HG02678 (cell line): ENCODE data around the gene C1orf115.
"Not testable (repeated sequence)": the region's sequence is repeated elsewhere in the genome, so short reads cannot be mapped to it uniquely, and the experiment has no call there.

Experiments used
- ATAC-seq: cut with Tn5 transposase; IDR thresholded peaks from one replicate; pipeline ENCODE4 v1.9.1; 2021; ENCODE audit warnings: mild to moderate bottlenecking, moderate library complexity; ENCODE audit not compliant: unreplicated experiment

Gene C1orf115

DNA sequence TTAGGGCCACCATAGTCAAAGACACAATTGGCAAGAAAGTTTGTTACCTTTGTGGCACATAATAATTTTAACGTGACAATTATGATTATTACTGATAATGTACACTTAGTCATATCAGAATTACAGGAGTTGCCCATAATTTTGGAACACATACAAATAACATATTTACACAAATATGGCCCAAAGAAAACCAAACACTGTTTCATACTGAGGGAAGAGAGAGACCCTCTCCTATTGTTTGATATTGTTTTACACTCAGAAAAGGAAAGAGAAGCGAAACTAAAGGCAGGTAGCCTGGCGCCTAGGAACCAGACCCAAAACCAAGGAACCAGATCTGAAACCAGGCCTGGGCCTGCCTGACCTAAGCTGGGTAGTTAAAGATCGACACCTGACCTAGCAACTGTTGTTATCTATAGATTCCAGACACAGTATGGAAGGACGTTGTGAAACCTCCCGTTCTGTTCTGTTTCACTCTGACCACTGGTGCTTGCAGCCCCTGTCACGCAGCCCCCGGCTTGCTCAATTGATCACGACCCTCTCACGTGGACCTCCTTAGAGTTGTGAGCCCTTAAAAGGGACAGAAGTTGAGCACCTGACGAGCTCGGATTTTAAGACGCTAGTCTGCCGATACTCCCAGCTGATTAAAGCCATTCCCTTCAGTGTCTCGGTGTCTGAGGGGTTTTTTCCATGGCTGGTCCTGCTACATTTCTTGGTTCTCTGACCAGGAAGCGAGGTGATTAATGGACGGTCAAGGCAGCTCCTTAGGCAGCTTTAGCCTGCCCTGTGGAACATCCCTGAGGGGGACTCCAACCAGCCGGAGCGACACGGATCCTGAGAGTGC, 27.9 kb downstream of the C1orf115 start:
- ATAC-seq = no peak

DNA sequence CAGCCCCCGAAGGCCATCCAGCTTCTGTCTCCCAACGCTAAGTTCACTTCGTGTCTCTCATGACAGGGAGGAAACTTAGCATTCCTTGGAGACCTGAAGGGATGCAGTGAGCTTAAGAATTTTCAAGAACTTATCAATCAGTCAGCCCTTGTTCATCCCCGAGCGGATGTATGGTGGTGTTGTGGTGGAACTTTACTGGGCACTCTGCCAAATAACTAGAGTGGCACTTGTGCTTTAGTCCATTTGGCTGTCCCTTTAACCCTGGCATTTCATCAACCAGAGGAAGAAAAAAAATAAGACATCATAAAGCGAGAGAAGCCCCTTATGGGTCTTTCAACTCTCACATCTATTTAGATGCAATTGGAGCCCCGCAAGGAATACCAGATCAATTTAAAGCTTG, 31.1 kb downstream of the C1orf115 start:
- not testable (repeated sequence) for ATAC-seq

DNA sequence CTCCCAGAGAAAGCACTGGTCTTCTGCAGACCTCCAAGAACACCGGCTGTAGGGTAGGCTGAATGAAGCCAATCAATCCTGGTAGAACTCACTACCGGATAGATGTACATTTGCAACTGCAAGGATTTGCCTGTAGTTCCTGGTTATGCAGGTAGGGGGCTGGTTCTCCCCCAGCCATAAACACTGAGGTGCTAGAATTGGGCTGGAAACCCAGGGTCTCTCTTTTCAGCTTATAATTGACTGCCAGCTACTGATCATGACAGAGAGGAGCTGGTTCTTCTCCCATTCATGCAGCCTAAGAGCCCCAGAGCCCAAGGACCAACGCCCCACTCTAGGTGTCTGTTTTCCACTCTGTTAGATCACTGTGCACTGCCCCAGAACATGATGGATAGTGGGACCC, 36.5 kb downstream of the C1orf115 start:
- no peak for ATAC-seq

DNA sequence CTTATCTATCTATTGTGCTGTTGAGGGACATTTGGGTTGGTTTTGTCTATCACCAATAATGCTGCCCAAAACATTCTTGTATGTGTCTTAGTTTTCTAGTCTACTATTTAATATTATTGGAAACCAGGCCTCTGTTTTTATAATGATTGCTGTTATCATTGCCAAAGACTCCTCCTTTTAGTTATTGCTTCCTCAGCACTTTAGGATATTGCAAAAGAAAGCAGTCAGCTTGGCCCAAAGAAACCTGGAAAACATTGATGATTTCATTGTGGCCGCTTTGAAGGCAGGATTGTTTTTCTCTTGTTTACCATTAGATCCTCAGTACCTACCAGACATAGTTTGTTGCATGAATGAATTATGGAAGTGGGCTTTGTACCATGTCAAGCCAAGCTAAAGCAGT, 37.4 kb downstream of the C1orf115 start:
- ATAC-seq = no peak

DNA sequence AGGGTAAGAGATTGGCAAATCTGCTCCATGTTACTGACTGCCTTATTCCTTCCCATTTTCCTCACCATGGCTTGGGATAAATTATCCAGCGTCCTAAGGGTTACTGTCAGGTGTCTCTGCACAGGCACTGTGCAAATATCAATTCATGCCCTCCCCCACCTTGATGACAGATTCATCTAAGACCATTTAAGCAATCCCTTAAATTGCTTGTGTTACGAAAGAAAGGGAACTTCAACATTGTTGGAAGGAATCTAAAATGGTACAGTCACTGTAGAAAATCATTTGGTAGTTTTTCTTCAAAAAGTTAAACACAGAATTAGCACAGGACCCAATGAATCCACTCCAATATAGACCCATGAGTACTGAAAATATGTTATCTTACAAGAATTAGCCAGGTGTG, 40.3 kb downstream of the C1orf115 start:
- ATAC-seq = no peak

DNA sequence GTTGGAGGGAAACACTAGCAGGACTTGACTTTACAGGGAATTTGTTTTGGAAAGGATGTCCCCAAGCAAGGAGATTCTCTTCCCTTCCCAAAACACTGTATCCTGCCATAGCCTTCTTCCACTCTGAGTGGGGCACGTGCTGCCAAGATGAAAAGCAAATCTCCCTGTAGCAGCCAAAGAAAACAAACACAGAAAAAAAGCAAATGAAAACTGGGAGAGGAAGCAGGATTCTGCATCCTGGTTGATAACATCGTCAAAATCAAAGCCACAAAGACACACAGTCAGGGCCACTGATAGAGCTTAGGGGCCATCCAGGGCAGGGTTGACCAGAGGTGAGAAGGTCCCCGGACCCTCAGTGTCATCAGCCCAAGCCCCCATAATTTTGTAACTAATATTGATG, 42.0 kb downstream of the C1orf115 start:
- no peak for ATAC-seq

DNA sequence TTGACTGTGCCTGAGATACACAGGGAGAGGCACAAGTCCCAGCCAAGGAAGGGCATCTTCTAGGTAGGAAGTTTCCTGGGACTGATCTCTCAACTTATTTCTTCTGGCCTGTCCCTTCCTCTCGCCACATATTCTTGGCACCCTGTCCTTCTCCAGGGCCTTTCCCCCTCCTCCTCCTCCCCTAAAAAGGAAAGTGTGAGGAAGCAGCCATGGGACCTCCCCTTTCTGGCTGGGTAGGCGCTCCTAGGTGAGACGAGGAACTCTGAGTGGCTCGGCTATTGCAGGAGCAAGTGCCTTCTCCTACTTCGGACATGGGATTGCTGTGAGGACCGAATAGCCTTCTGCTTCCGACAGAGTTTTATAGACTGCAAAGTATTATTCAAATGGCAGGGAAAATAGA, 42.5 kb downstream of the C1orf115 start:
- peak; percentile 4 for ATAC-seq

DNA sequence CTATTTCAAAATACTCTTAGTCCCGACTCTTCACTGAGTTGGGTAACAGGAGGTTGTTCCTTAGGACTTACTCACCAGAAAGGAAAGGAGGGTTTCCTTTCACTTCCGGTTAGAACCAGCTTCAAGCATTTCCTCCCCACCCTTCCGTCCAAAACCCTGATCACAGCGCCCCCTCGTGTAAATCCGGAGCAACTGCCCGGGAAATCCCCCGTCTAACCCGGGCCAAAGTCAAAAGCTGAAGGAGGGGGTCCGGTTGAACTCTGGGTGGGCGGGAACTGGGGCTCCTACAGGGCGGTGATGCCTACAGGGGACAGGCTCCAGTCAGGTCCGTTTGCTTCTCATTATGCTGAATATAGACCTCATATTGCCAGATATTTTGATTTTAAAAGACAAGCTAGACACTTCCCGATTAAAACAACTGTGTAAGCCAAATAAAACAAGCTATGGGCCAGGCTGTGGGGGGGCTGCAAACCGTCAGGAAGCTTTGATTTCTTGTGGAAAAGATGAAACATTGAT, 43.0 kb downstream of the C1orf115 start:
- ATAC-seq = peak; percentile 92

DNA sequence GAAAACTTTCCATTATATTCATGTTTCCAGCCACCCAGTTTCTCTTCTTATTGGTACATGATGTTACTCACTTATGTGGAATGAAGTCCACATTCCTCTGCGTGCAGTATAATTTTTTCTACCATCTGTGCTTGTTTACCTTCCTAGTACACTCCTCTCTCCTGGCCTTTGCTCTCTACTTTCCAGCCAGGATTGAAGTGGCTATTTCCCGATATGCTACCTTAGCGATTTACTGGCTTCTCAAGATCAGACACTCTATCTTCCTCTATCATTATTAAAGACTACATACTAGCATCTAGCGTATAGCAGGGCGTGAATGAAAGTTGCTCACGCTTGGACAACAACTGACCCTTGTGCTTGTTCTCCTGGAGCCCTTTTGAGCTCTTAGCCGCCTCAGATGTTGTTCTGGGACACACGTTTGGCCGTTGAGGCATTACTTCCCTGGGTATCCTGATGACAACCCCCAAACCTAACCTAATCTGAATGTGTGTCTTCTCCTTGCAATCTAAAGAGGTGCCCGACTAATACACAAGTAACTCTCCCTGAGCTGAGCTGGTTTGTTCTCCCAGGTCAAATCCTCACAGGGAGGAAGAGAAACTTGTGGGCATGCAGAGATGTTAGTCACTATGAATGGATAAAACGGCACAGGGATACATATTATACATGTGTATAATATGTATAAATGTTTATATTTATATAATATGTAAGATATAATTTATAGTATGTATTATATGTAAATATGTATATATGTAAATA, 44.6 kb downstream of the C1orf115 start:
- no peak for ATAC-seq

DNA sequence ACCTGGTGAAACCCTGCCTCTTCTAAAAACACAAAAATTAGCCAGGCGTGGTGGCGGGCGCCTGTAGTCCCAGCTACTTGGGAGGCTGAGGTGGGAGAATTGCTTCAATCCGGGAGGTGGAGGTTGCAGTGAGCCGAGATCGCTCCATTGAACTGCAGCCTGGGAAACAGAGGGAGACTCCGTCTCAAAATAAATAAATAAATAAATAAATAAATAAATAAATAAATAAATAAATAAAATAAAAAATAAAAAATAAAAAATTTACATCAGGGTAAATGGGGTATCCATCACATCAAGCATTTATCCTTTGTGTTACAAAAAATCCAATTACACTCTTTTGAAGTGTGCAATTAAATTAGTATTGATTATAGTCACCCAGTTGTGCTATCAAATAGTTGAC, 46.1 kb downstream of the C1orf115 start:
- ATAC-seq = not testable (repeated sequence)

DNA sequence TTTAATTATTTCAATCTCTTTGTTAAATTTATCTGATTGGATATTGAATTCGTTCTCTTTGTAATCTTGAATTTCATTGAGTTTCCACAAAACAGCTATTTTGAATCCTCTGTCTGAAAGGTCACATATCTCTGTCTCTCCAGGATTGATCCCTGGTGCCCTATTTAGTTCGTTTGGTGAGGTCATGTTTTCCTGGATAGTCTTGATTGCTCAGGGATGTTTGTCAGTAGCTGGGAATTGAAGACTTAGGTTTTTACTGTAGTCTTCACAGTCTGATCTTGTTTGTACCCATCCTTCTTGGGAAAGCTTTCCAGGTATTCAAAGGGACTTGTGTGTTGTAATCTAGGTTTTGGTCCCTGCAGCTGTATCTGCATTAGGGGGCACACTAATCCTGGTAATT, 51.2 kb downstream of the C1orf115 start:
- no peak for ATAC-seq

DNA sequence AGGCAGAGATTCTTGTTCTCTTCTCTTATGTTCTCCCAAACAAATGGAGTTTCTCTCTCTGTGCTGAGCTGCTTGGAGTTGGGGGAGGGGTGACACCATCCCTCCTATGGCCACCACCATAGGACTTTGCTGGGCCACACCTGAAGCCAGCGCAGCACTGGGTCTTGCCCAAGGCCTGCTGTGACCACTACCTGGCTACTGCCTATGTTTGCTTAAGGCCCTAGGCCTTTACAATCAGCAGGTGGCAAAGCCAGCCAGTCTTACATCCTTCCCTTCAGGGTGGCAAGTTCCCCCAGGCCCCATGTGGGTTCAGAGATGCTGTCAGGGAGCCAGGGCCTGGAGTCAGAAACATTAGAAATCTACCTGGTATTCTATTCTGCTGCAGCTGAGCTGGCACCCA, 51.7 kb downstream of the C1orf115 start:
- no peak for ATAC-seq

DNA sequence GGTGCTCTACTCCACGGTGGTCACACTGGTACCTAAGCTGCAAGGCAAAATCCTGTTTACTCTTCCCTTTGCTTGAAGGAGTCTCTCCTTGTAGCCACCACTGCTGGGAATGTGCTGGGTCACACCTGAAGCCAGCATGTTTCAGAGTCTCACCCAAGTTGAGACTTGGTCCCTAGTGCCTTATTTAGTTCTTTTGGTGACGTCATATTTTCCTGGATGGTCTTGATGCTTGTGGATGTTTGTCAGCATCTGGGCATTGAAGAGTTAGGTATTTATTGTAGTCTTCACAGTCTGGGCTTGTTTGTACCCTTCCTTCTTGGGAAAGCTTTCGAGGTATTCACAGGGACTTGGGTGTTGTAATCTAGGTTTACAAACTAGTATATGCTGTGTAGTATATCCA, 52.4 kb downstream of the C1orf115 start:
- no peak for ATAC-seq

DNA sequence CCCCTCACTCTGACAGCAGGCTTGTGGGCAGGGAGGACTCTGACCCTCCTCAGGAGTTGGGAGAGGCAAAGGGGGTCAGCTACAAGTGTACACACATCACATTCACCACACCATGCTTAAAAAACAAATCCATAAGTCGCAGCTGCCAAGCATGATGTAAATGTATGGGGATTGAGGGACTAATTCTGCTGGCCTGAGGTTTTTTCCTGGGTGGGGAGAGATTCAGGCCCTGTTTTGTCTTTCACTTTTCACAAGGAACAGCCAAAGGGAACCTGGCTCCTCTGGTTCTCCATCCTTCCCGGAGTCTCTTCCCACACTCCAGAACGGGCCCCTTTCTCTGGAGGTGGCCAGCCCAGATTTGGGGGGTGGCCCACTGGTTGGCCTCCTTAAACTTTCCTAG, 56.7 kb downstream of the C1orf115 start:
- no peak for ATAC-seq

DNA sequence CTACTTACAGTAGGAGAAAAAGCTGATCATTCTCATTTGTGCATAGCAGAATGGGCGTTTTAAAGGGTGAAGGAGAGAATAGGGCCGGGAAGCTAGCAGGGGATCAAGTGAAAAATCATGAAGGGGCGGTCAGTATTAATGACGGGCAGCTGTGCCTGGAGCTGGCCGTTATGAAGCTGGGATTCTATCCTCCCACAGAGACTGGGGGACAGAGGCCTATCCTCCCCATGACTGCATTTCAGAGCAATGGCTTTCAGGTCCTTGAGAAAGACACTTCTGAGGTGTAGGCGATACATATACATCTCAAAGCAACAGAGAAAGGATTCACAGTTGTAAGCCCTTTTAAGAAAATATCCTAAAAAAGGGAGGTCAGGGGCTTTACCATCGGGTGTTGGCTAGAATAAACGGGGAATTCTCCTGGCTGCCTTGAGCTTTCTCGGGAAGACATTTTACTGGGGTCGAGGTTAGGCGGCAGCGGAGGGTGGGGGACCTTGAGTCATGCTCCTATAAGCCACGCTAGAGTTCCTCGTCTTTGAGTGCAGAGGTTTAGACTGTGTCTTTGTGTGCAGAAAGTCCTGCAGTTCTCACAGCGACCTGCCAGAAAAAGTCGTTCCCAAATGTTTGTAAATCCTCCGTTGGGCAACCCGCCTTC, 57.4 kb downstream of the C1orf115 start:
- ATAC-seq = peak; percentile 8

DNA sequence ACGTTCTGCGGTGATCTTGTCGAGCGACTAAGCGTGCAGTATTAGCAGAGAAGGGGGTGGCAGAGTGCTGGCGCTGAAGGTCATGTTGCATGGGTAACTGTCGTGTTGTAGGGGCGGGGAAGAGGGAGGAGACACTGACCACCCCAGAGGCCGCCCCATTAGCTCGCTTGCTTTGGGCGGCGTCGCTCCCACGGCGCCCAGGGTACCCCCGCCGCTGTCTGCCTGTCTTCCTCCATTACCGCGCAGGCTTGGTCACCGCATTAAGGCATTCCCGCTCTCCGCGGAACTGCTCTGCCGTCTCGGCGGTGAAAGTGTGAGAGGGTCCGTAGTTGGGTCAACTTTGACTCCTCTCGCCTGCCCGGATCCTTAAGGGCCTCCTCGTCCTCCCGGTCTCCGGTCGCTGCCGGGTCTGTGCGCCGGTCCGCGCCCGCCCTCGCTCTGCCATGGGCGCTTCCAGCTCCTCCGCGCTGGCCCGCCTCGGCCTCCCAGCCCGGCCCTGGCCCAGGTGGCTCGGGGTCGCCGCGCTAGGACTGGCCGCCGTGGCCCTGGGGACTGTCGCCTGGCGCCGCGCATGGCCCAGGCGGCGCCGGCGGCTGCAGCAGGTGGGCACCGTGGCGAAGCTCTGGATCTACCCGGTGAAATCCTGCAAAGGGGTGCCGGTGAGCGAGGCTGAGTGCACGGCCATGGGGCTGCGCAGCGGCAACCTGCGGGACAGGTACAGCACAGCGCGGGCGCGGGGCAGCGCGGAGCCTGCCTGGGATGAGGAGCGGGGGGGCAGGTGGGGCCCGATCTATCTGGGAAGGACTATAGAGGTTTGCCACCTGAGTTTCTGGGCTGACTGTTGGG, 58.1 kb downstream of the C1orf115 start, which contains the start of gene MTARC2:
Gene MTARC2, plus strand, starts transcription at position 234 of the 846 bp plus-strand sequence. Its CDS starts 210 bp downstream, at position 444.
- peak; percentile 95 for ATAC-seq
